ENCODE measurements around the gene FHOD3.

FHOD3 gene

DNA sequence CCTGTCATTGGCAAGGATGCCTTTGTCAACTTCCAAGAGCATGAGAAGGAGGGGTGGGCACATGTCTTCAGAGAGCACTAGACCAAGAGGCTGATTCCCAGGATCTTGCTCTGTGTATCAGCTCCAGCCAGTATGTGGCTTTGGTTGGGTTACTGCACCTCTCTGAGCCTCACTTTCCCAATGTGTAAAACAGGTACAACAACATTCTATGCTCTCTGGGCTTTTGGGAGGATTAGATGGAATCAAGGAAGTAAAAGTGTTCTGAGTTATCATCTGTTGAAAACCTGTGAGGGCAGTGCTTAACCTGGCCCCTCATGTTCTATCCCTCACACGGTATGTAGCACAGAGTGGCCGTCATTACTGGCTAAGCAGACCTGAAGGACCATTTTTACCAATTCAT is 103.9 kb downstream of the FHOD3 start:
- no peaks in the 10 kb centered on the region; the same call in 1 of the 2 replicates for H3K9me3 ChIP-seq (ENCODE audit: control insufficient read depth, insufficient read depth, low read length)
- H3K9ac ChIP-seq (ENCODE audit: low read depth, low read length) = no peak overlapping the region
- no peaks in the 10 kb centered on the region for H3K36me3 ChIP-seq (ENCODE audit: insufficient read depth, low read length)
- no peaks in the 10 kb centered on the region for H3K4me1 ChIP-seq (ENCODE audit: insufficient read depth, low read length)

DNA sequence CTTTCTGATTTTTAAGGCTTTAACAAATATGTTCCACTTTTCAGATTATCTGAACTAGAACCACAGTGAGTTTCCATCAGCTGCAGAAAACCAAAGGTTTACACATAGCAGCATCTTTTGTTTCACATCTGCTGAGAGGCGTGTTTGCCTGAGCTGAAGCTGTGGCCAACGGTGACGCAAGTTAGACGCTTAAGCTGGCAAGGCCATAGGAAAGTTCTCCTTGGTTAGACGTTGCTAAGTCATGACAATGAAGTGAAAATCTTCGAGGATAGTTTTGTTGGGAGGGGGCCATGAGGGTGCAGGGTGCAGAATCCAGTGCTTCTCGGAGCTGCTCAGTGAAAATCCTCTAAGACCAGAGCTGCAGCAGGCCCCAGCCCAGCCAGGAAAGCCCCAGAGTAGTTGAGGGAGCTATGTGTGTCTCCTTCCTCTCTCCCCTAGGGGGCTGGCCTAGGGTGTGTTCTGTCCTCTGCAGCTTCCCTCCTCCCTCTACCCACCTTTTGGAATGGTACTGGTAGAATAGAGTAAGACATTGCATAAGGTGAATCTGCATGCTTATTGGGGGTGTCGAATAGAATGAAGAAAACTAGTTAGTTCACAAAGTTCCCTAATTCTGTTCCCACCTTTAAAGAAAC is 105.4 kb downstream of the FHOD3 start:
- Histone ChIP-seq H3K4me1 (ENCODE audit: insufficient read depth, low read length) (no peaks in the 10 kb centered on the region), H3K9me3 (ENCODE audit: control insufficient read depth, insufficient read depth, low read length) (no peaks in the 10 kb centered on the region; the same call in 1 of the 2 replicates), H3K36me3 (ENCODE audit: insufficient read depth, low read length) (no peaks in the 10 kb centered on the region), H3K9ac (ENCODE audit: low read depth, low read length) (no peak overlapping the region)

- no peaks in the 10 kb centered on the region for H3K36me3 ChIP-seq (ENCODE audit: insufficient read depth, low read length)
- H3K9me3 ChIP-seq (ENCODE audit: control insufficient read depth, insufficient read depth, low read length) = no peaks in the 10 kb centered on the region
- no peak overlapping the region for H3K9ac ChIP-seq (ENCODE audit: low read depth, low read length)
- no peaks in the 10 kb centered on the region for H3K4me1 ChIP-seq (ENCODE audit: insufficient read depth, low read length)
These were observed 106.6 kb downstream of the FHOD3 start for GRCh38 chr18:36403896-36404820.

DNA sequence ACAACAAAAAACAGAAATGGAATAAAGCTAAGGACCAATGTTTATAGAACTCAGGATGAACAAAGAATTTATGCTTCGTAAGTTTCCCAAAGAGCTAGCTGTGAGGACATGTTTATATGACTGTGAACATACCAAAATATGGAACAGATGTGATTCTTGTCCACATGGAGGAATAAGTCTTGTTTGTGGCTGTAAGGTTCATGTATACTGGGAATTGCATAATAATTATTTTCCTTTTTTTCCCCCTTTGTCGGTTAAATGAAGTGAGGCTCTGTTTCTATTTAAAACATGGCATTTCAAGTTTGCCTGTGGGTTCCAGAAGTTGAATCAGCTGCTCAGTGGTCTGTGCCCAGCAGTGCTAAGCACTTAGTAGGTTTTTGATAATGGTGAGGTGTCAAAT is 108.1 kb downstream of the FHOD3 start:
- no peaks in the 10 kb centered on the region for H3K36me3 ChIP-seq (ENCODE audit: insufficient read depth, low read length)
- no peak overlapping the region for H3K9ac ChIP-seq (ENCODE audit: low read depth, low read length)
- H3K9me3 ChIP-seq (ENCODE audit: control insufficient read depth, insufficient read depth, low read length) = no peaks in the 10 kb centered on the region
- no peaks in the 10 kb centered on the region for H3K4me1 ChIP-seq (ENCODE audit: insufficient read depth, low read length)

DNA sequence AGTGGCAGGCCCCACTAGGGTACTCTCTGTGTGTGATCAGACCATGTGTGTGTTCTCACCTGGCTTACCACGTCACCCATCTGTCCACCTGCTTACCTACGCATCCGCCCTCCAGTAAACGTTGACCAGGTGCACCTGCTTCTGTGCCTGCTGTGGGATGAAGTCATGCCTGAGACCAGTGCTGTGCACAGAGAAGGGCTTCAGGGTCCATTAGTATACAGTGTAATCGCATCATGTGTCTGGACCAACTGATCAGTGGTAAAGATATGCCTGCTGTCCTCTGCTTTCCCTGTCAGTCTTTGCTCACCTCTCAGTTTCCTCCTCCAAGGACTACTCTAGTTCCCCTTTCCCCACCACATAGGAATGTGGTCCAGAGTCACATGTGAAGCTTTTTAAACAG is 109.3 kb downstream of the FHOD3 start:
- no peak overlapping the region for H3K9ac ChIP-seq (ENCODE audit: low read depth, low read length)
- no peaks in the 10 kb centered on the region for H3K9me3 ChIP-seq (ENCODE audit: control insufficient read depth, insufficient read depth, low read length)
- no peaks in the 10 kb centered on the region for H3K36me3 ChIP-seq (ENCODE audit: insufficient read depth, low read length)
- H3K4me1 ChIP-seq (ENCODE audit: insufficient read depth, low read length) = no peaks in the 10 kb centered on the region

DNA sequence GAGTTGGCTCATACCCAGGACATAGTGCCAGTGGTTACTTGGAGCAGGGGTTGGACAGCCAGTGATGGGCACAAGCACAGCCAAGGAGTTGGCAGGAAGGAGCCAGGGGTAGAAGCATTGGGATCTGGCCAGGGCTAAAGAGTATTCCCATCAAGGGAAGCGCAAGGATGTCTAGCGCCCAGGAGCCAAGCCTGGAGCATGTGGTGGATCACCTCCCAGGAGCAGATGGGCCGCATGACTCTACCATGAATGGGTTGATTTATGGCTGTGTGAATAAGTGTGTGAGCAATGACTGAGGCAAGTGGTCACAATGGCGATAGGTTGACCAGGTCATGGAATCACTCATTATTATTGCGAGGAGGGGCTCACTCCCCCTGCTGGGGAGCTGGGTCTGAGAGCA is 111.1 kb downstream of the FHOD3 start:
- Histone ChIP-seq H3K9me3 (ENCODE audit: control insufficient read depth, insufficient read depth, low read length) (no peaks in the 10 kb centered on the region), H3K36me3 (ENCODE audit: insufficient read depth, low read length) (no peaks in the 10 kb centered on the region), H3K4me1 (ENCODE audit: insufficient read depth, low read length) (no peaks in the 10 kb centered on the region), H3K9ac (ENCODE audit: low read depth, low read length) (no peak overlapping the region)

DNA sequence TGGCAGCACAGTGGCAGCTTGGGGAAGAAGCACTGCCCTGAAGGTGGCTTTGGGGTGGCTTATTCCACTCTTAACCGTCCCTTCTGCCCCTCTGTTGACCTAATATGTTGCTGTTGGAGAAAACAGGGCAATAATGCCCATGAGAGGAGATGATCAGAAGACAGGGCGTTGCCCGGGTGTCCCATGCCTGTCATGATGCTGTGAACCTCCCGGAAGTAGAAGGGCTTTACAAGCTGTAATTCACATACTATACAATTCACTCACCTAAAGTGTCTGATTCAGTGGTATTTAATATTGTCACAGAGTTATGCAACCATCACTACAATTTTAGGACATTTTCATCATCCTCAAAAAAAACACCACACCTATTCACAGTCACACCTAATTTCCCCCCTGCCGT is 112.3 kb downstream of the FHOD3 start:
- H3K9ac ChIP-seq (ENCODE audit: low read depth, low read length) = no peak overlapping the region
- H3K9me3 ChIP-seq (ENCODE audit: control insufficient read depth, insufficient read depth, low read length) = no peaks in the 10 kb centered on the region
- no peaks in the 10 kb centered on the region for H3K4me1 ChIP-seq (ENCODE audit: insufficient read depth, low read length)
- no peaks in the 10 kb centered on the region for H3K36me3 ChIP-seq (ENCODE audit: insufficient read depth, low read length)

- Histone ChIP-seq H3K36me3 (ENCODE audit: insufficient read depth, low read length) (no peaks in the 10 kb centered on the region), H3K9me3 (ENCODE audit: control insufficient read depth, insufficient read depth, low read length) (no peaks in the 10 kb centered on the region), H3K4me1 (ENCODE audit: insufficient read depth, low read length) (no peaks in the 10 kb centered on the region), H3K9ac (ENCODE audit: low read depth, low read length) (no peak overlapping the region)
These were observed 112.8 kb downstream of the FHOD3 start for GRCh38 chr18:36410346-36410745.

DNA sequence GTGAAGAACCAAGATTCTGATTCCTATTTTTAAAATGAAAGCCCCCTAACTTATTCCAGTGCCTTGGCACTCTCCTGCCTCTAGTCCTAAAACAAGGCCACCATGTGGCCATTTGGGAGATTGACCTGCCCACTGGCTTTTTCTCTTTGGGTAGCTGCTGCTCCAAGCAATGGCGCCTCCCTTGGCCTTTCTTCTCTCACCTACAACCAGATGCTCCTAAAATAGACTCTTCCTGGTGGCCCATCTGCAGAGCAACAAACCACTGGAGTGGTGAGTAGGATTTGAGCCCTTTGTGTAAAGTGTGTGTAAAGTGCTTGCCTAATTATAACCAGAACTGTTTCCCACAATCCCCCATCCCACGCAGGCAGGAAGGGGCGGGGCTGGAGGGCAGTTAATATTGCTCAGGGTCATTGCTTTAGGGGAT is 114.2 kb downstream of the FHOD3 start:
- Histone ChIP-seq H3K9ac (ENCODE audit: low read depth, low read length) (no peak overlapping the region), H3K36me3 (ENCODE audit: insufficient read depth, low read length) (no peaks in the 10 kb centered on the region), H3K9me3 (ENCODE audit: control insufficient read depth, insufficient read depth, low read length) (no peaks in the 10 kb centered on the region), H3K4me1 (ENCODE audit: insufficient read depth, low read length) (no peaks in the 10 kb centered on the region)

GRCh38 chr18:36412778-36413177 is 115.3 kb downstream of the FHOD3 start:
- no peaks in the 10 kb centered on the region for H3K9me3 ChIP-seq (ENCODE audit: control insufficient read depth, insufficient read depth, low read length)
- no peak overlapping the region for H3K9ac ChIP-seq (ENCODE audit: low read depth, low read length)
- H3K36me3 ChIP-seq (ENCODE audit: insufficient read depth, low read length) = no peaks in the 10 kb centered on the region
- H3K4me1 ChIP-seq (ENCODE audit: insufficient read depth, low read length) = no peaks in the 10 kb centered on the region

- no peaks in the 10 kb centered on the region for H3K4me1 ChIP-seq (ENCODE audit: insufficient read depth, low read length)
- no peaks in the 10 kb centered on the region for H3K36me3 ChIP-seq (ENCODE audit: insufficient read depth, low read length)
- H3K9ac ChIP-seq (ENCODE audit: low read depth, low read length) = no peak overlapping the region
- no peaks in the 10 kb centered on the region for H3K9me3 ChIP-seq (ENCODE audit: control insufficient read depth, insufficient read depth, low read length)
These were observed 117.7 kb downstream of the FHOD3 start for GRCh38 chr18:36415171-36415570.

- Histone ChIP-seq H3K36me3 (ENCODE audit: insufficient read depth, low read length) (no peaks in the 10 kb centered on the region), H3K9me3 (ENCODE audit: control insufficient read depth, insufficient read depth, low read length) (no peaks in the 10 kb centered on the region), H3K9ac (ENCODE audit: low read depth, low read length) (no peak overlapping the region), H3K4me1 (ENCODE audit: insufficient read depth, low read length) (no peaks in the 10 kb centered on the region)
These were observed 118.1 kb downstream of the FHOD3 start for GRCh38 chr18:36415625-36416024.

- no peaks in the 10 kb centered on the region for H3K36me3 ChIP-seq (ENCODE audit: insufficient read depth, low read length)
- H3K4me1 ChIP-seq (ENCODE audit: insufficient read depth, low read length) = no peaks in the 10 kb centered on the region
- H3K9me3 ChIP-seq (ENCODE audit: control insufficient read depth, insufficient read depth, low read length) = no peaks in the 10 kb centered on the region
- no peak overlapping the region for H3K9ac ChIP-seq (ENCODE audit: low read depth, low read length)
These were observed 121.8 kb downstream of the FHOD3 start for GRCh38 chr18:36419188-36419899.

DNA sequence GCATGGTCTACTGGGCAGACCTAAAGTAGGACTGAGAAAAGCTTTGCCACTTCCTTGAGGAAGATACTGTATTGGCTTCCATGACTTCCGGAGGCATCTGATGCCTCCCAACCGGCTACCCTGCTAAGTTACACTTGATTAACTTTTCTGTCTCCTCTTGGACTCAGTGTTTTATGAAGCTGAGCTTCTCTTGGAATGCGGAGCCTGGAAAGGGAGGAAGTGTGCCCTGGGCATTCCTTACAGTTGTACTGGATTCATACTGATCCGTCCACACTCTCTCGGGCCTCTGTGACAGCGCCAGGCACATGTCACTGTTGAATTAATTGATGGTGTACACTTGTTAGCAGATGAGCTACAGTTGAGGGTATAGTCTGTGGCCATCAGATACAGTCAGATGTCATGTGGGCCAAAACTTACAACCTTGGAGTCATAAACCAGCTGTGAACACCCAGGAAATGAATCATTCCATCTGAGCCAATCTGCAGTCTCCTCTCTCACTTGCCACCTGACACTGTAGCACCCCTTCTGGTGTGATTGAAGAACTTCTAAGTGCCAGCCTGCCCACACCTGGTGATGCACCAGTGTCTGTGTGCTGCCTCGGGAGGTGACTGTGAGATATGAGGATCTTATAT is 122.5 kb downstream of the FHOD3 start:
- Histone ChIP-seq H3K9me3 (ENCODE audit: control insufficient read depth, insufficient read depth, low read length) (no peaks in the 10 kb centered on the region), H3K36me3 (ENCODE audit: insufficient read depth, low read length) (no peaks in the 10 kb centered on the region), H3K9ac (ENCODE audit: low read depth, low read length) (no peak overlapping the region), H3K4me1 (ENCODE audit: insufficient read depth, low read length) (no peaks in the 10 kb centered on the region)
